Loucy (cell line): Measurements from ENCODE around the gene CHST11.
A peak's percentile ranks its signal among the peaks of the same experiment; 100 is the strongest.

Experiments
- H2AFZ ChIP-seq: fragments of 200-600 bp; sonication (generic); 2 replicates; pipeline ENCODE4 v1.6.0; 2016; ENCODE audit warnings: antibody characterized with exemption, mild to moderate bottlenecking, low read length, moderate library complexity
- H3F3A ChIP-seq: fragments of 200-600 bp; 2 replicates; pipeline ENCODE4 v1.6.0; 2016; ENCODE audit warnings: antibody characterized with exemption, low read depth, mild to moderate bottlenecking
- H3K27me3 ChIP-seq: fragments of 200-600 bp; sonication (generic); 2 replicates; pipeline ENCODE4 v1.6.1; 2014; ENCODE audit warnings: low read length, mild to moderate bottlenecking; ENCODE audit not compliant: insufficient read depth, poor library complexity, severe bottlenecking
- H3K36me3 ChIP-seq: fragments of 200-600 bp; sonication (generic); 2 replicates; pipeline ENCODE4 v1.6.1; 2016; ENCODE audit warnings: low read length; ENCODE audit not compliant: insufficient read depth
- H3K4me1 ChIP-seq: fragments of 200-600 bp; sonication (generic); 2 replicates; pipeline ENCODE4 v1.5.1; 2014; ENCODE audit warnings: low read length, mild to moderate bottlenecking; ENCODE audit not compliant: insufficient read depth, poor library complexity, severe bottlenecking
- H3K4me2 ChIP-seq: fragments of 200-600 bp; sonication (generic); 2 replicates; pipeline ENCODE4 v1.6.0; 2014; ENCODE audit warnings: antibody characterized with exemption, low read length, low read depth, mild to moderate bottlenecking; ENCODE audit not compliant: poor library complexity, severe bottlenecking
- H3K4me3 ChIP-seq: fragments of 200-600 bp; sonication (generic); 2 replicates; pipeline ENCODE4 v1.5.1; 2014; ENCODE audit warnings: low read length, mild to moderate bottlenecking, mixed read lengths; ENCODE audit not compliant: poor library complexity, severe bottlenecking
- H3K79me2 ChIP-seq: fragments of 200-600 bp; sonication (generic); 2 replicates; pipeline ENCODE4 v1.6.1; 2014; ENCODE audit warnings: low read length; ENCODE audit not compliant: insufficient read depth
- H3K9ac ChIP-seq: fragments of 200-600 bp; sonication (generic); 2 replicates; pipeline ENCODE4 v1.6.0; 2014; ENCODE audit warnings: mild to moderate bottlenecking, low read depth, low read length, moderate library complexity; ENCODE audit not compliant: poor library complexity, severe bottlenecking
- H3K9me2 ChIP-seq: fragments of 200-600 bp; sonication (generic); replicated peaks from 2 replicates; pipeline ENCODE4 v1.6.1; 2016; ENCODE audit warnings: low read depth, low read length, mixed read lengths
- H3K9me3 ChIP-seq: fragments of 200-600 bp; sonication (generic); 2 replicates; pipeline ENCODE4 v1.6.1; 2014; ENCODE audit warnings: mild to moderate bottlenecking, antibody characterized with exemption, low read length, low read depth; ENCODE audit not compliant: insufficient read depth
- H4K20me1 ChIP-seq: fragments of 200-600 bp; sonication (generic); 2 replicates; pipeline ENCODE4 v1.6.0; 2014; ENCODE audit warnings: antibody characterized with exemption, low read length, mild to moderate bottlenecking; ENCODE audit not compliant: insufficient read depth, poor library complexity, severe bottlenecking
- EZH2phosphoT487 ChIP-seq: fragments of 200-600 bp; IDR thresholded peaks from 2 replicates; pipeline ENCODE4 v1.6.1; 2018; ENCODE audit warnings: antibody characterized with exemption, mild to moderate bottlenecking, moderate library complexity, borderline replicate concordance
- TF ChIP-seq, protein P1 (sequence below): fragments of 200-600 bp; sonication (generic); conservative IDR thresholded peaks from 2 replicates; pipeline ENCODE4 v1.5.1; 2014; ENCODE audit warnings: mild to moderate bottlenecking, antibody characterized with exemption, low read length

The CHST11 gene

DNA sequence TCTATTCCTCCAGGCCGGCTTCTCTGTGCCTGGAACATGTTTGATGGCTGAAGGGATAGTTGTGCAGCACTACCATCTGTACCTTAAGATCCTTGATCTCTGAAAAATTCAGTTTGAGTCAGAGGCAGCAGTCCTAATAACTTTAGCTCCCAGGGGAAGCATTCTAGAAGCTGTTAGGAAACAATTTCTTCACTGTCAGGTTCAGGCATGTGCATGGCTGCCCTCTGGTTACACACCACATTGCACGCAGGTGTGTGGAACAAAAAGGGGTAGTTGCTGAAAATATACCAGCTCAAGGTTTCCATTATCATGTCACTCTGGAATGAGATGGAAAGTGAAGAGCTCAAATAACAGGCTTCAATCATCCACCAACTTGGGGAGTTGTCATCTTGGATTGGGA lies 80.1 kb downstream of the CHST11 start:
- Histone ChIP-seq H3K9ac (peak overlapping the region; percentile 10), H3K4me1 (peaks cover 36% of the 10 kb centered on the region), H3K4me3 (no peak overlapping the region), H3K79me2 (peaks cover 100% of the 10 kb centered on the region), H3K36me3 (peaks cover 58% of the 10 kb centered on the region), H3F3A (no peaks in the 10 kb centered on the region), H2AFZ (no peak overlapping the region), H3K9me2 (no peaks in the 10 kb centered on the region), H4K20me1 (peaks cover 99% of the 10 kb centered on the region), H3K9me3 (no peaks in the 10 kb centered on the region), H3K27me3 (no peaks in the 10 kb centered on the region), H3K4me2 (no peak overlapping the region)
- TF ChIP-seq, protein P1, sequence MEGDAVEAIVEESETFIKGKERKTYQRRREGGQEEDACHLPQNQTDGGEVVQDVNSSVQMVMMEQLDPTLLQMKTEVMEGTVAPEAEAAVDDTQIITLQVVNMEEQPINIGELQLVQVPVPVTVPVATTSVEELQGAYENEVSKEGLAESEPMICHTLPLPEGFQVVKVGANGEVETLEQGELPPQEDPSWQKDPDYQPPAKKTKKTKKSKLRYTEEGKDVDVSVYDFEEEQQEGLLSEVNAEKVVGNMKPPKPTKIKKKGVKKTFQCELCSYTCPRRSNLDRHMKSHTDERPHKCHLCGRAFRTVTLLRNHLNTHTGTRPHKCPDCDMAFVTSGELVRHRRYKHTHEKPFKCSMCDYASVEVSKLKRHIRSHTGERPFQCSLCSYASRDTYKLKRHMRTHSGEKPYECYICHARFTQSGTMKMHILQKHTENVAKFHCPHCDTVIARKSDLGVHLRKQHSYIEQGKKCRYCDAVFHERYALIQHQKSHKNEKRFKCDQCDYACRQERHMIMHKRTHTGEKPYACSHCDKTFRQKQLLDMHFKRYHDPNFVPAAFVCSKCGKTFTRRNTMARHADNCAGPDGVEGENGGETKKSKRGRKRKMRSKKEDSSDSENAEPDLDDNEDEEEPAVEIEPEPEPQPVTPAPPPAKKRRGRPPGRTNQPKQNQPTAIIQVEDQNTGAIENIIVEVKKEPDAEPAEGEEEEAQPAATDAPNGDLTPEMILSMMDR = no peak

DNA sequence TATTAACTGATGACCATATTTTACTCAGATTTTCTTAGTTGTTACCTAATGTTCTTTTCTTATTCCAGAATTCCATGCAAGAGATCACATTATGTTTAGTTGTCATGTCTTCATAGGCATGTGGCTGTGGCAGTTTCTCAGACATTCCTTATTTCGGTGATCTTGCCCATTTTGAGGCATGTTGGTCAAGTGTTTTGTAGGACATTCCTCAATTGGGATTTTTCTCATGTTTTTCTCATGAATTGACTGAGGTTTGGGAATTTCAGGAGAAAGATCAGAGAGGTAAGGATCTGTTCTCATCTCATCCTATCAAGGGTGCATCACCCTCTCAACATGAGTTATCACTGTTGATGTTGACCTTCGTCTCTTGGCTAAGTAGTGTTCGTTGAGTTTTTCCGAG lies 81.3 kb downstream of the CHST11 start:
- Histone ChIP-seq H3K9ac (no peak overlapping the region), H3K27me3 (no peaks in the 10 kb centered on the region), H3K9me2 (no peaks in the 10 kb centered on the region), H3K9me3 (no peaks in the 10 kb centered on the region), H3K4me2 (no peak overlapping the region), H4K20me1 (peaks cover 99% of the 10 kb centered on the region), H3K79me2 (peaks cover 100% of the 10 kb centered on the region), H2AFZ (no peak overlapping the region), H3K4me1 (peaks cover 26% of the 10 kb centered on the region), H3K36me3 (peaks cover 71% of the 10 kb centered on the region), H3K4me3 (no peak overlapping the region), H3F3A (no peaks in the 10 kb centered on the region)
- no peak for TF ChIP-seq EZH2phosphoT487

DNA sequence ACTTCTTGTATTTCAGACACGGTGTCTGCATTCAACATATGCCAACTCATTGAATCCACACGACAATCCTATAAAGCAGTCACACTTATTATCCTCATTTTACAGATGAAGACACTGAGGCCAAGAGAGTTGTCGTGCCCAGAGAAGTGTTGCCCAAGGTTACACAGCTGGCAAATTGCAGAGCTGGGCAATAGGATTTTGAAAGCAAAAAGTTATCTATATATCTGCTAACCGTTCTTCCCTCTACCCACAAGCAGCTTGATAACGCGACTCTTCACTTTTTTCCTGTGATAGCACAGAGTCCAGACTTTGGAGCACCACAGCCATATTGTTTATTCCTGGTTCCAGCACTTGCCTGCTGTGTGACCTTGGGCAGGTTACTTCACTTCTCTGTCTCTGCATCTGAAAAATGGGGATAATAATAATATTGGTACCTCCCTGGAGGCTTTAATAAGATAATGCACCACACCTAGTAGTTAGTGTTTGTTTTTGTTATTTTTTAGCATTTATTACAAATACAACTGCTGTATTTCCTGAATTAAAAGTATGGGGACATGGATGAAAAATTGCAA lies 82.2 kb downstream of the CHST11 start:
- Histone ChIP-seq H3K9me2 (no peaks in the 10 kb centered on the region), H2AFZ (no peak overlapping the region), H3K9ac (no peak overlapping the region), H4K20me1 (peaks cover 99% of the 10 kb centered on the region), H3K79me2 (peaks cover 100% of the 10 kb centered on the region), H3K9me3 (no peaks in the 10 kb centered on the region), H3F3A (no peaks in the 10 kb centered on the region), H3K4me1 (peaks cover 18% of the 10 kb centered on the region), H3K4me3 (no peak overlapping the region), H3K4me2 (no peak overlapping the region), H3K36me3 (peaks cover 78% of the 10 kb centered on the region), H3K27me3 (no peaks in the 10 kb centered on the region)
- TF ChIP-seq, protein P1 = no peak
- no peak for TF ChIP-seq EZH2phosphoT487

DNA sequence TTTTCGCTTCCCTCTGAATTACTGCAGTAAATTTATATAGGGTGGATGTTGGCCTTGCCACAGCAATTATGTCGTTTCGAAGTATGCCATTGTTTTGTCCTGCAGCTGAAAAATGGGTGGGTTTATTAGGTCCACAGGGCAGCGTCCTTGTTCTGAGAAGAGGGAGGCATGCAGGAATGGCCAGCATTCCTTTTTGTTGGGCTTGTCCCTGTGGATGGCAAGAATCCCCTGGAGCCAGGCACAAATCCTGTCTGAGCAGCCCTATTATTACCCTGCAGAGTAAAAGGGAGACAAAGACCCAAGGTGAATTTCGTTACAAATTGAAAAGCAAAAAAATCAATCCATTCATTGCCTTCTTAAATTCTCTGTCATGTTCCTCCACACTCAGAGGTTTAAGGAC lies 88.1 kb downstream of the CHST11 start:
- H2AFZ ChIP-seq = no peak overlapping the region
- TF ChIP-seq, protein P1 = no peak
- TF ChIP-seq EZH2phosphoT487 = no peak
- H4K20me1 ChIP-seq = peaks cover 99% of the 10 kb centered on the region
- no peaks in the 10 kb centered on the region for H3K9me3 ChIP-seq
- peaks cover 100% of the 10 kb centered on the region for H3K79me2 ChIP-seq
- peaks cover 19% of the 10 kb centered on the region for H3K4me1 ChIP-seq
- no peak overlapping the region for H3K9ac ChIP-seq
- no peak overlapping the region for H3K4me2 ChIP-seq
- H3K27me3 ChIP-seq = no peaks in the 10 kb centered on the region
- H3F3A ChIP-seq = no peaks in the 10 kb centered on the region
- H3K9me2 ChIP-seq = no peaks in the 10 kb centered on the region
- H3K4me3 ChIP-seq = no peak overlapping the region
- H3K36me3 ChIP-seq = peaks cover 43% of the 10 kb centered on the region; the same call in 1 of the 2 replicates
